ENCODE measurements around the gene FNDC3B.

FNDC3B gene

DNA sequence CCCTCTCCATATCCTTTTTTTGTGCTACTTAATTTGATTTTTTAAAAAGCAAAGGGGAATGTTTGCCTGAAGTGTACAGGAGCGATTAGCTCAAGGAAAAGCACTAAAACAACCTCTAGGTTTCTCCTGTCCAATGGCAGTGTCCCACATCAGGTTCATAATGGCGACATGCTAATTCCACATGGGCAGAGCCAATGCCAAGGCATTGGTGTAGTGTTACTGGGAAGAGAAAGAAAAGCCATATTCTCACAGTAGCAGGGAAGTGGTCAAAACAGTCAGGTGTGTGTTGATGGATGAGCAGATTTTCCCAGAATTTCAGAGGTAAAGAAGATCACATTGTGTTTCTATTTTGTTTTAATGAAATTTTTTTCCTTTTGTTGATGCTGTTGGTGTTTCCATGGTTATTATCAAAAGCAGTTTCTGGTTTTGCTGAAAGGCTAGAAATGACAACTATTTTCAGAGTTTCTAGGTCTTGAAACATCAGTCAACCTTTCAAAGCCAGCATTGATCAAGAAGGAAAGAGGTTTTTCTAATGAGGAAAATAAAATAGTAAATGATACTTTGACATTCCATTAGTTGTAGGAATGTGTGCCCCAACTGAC is 65.2 kb downstream of the FNDC3B start:
- Histone ChIP-seq H3K36me3 (ENCODE audit: insufficient read depth, low read length) (peaks cover 5% of the 10 kb centered on the region; the same call in 1 of the 2 replicates), H2AFZ (ENCODE audit: low read length, unreplicated experiment) (no peak overlapping the region), H3K4me1 (ENCODE audit: control insufficient read depth, insufficient read depth, low read length, unreplicated experiment) (peaks cover 47% of the 10 kb centered on the region), H3K27me3 (ENCODE audit: insufficient read depth, low read length) (no peaks in the 10 kb centered on the region), H3K4me3 (ENCODE audit: low read depth, low read length) (no peak overlapping the region), H3K79me2 (ENCODE audit: control insufficient read depth, insufficient read depth, low read length, unreplicated experiment) (peaks cover 97% of the 10 kb centered on the region), H3K27ac (ENCODE audit: low read depth, low read length) (peak overlapping the region; percentile 76)

DNA sequence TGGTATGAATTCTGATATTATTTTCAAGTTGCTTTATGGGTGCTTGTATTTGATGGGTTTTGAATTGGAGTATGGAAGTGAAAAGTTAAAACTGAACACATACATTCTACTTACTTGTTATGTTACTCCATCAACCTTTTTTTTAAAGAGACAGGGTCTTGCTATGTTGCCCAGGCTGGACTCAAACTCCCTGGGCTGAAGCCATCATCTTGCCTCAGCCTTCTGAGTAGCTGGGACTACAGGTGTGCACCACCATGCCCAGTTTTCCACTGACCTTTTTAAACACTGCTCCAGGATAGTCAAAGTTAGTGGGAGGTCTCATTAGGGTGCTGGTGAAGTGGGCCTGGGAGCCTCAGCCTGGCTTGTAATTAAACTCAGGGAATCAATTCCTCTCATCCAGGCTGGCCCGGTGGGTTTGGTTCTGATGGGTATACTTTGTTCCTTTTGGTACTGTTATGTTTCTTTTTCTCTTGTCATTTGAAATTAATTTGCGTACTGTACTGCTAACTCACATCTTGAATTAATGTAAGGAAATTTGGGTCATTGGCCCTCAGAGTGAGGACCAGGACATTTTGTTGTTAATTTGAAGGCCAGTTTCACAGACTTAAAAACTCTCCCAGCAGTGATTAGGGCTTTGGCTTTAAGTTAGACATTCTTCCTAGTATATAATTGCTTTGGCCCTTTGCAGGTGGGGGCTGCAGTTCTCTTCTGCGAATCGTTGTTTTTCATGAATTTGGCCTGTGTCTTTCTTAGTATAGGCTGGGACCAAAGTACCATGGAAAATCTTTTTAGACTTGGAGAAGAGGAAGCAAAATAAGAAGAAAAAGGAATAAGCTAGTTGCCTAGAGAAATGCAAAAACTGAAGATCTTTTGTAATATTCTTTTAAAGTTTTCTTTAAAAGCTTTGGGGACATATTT is 66.9 kb downstream of the FNDC3B start:
- no peak overlapping the region for H3K4me3 ChIP-seq (ENCODE audit: low read depth, low read length)
- H3K79me2 ChIP-seq (ENCODE audit: control insufficient read depth, insufficient read depth, low read length, unreplicated experiment), result peaks cover 96% of the 10 kb centered on the region
- peaks cover 5% of the 10 kb centered on the region; the same call in 1 of the 2 replicates for H3K36me3 ChIP-seq (ENCODE audit: insufficient read depth, low read length)
- peaks cover 44% of the 10 kb centered on the region for H3K4me1 ChIP-seq (ENCODE audit: control insufficient read depth, insufficient read depth, low read length, unreplicated experiment)
- no peak overlapping the region for H3K27ac ChIP-seq (ENCODE audit: low read depth, low read length)
- H2AFZ ChIP-seq (ENCODE audit: low read length, unreplicated experiment), result no peak overlapping the region
- H3K27me3 ChIP-seq (ENCODE audit: insufficient read depth, low read length), result no peaks in the 10 kb centered on the region

DNA sequence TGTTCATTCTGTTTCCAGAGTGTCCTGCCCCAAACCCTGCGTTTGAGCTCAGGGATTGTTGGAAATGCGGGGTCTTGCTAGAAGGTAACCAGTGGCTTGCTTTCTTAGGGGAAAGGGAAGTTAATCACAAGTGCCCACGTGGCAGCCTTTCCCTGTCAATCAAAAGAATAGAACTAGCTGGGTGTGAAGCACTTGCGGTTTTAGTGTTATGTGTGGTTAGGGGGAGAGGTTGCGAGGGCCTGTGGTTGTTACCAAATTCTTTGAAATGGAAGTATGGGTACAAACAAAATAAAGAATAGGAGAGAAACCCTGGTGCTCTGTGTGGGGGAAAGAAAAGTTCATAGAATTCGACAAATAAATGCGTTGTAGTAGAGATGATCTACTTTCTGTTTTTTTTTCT is 67.6 kb downstream of the FNDC3B start:
- no peak overlapping the region for H2AFZ ChIP-seq (ENCODE audit: low read length, unreplicated experiment)
- no peak overlapping the region for H3K4me3 ChIP-seq (ENCODE audit: low read depth, low read length)
- peaks cover 5% of the 10 kb centered on the region; the same call in 1 of the 2 replicates for H3K36me3 ChIP-seq (ENCODE audit: insufficient read depth, low read length)
- no peak overlapping the region for H3K27ac ChIP-seq (ENCODE audit: low read depth, low read length)
- H3K79me2 ChIP-seq (ENCODE audit: control insufficient read depth, insufficient read depth, low read length, unreplicated experiment), result peaks cover 96% of the 10 kb centered on the region
- peaks cover 39% of the 10 kb centered on the region for H3K4me1 ChIP-seq (ENCODE audit: control insufficient read depth, insufficient read depth, low read length, unreplicated experiment)
- no peaks in the 10 kb centered on the region for H3K27me3 ChIP-seq (ENCODE audit: insufficient read depth, low read length)

DNA sequence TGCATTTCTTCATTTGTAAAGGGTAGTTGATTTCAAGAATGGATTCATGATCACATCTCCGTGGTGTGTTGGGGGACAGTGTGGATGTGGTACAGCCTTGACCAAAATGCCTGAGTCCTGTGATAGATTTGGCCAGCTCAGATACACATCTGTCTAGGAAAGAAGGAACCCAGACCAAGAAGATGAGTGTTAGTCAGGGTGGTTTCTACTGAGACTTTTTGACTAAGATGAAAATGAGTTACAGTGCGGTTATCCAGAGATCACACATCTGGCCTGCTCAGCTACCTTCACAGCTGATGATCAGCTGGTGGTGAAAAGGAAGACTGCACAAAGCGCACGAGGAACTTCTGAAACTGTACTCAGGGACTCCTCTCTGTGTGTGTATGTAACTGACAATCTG is 68.0 kb downstream of the FNDC3B start:
- H3K36me3 ChIP-seq (ENCODE audit: insufficient read depth, low read length), result peaks cover 8% of the 10 kb centered on the region
- H3K4me3 ChIP-seq (ENCODE audit: low read depth, low read length), result no peak overlapping the region
- peaks cover 96% of the 10 kb centered on the region for H3K79me2 ChIP-seq (ENCODE audit: control insufficient read depth, insufficient read depth, low read length, unreplicated experiment)
- H3K27ac ChIP-seq (ENCODE audit: low read depth, low read length), result no peak overlapping the region; the same call in 1 of the 2 replicates
- H3K27me3 ChIP-seq (ENCODE audit: insufficient read depth, low read length), result no peaks in the 10 kb centered on the region
- H3K4me1 ChIP-seq (ENCODE audit: control insufficient read depth, insufficient read depth, low read length, unreplicated experiment), result peaks cover 35% of the 10 kb centered on the region
- no peak overlapping the region for H2AFZ ChIP-seq (ENCODE audit: low read length, unreplicated experiment)

DNA sequence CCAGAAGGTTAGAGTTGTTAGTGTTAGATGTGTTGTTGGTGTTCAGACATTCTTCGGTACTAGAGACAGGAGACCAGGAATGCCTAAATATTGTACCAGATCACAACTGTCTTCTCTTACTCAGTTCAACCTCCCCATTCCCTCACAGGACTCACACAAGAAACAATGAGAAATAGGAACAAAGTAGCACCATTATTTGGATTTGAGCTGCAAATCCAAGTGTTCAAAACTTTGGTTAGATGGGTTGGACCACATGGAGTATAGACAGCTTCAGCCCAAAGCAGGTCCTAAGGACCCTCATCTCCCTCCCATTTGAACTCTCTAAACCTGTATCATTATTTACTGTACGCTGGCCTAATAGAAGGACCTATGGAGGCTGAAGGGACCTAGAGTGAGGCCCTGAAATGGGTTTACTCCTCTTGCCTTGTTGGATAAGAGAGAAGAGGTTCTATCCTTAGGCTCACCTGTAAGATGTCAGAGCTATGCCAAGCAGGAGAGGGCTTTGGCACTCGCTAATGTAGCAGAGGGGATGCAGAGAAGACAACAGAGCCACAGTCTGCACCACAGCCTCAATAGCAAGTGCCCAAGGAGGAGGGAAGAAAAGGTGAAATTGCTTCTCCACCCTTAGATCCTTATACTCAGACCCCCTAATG is 70.9 kb downstream of the FNDC3B start:
- H3K79me2 ChIP-seq (ENCODE audit: control insufficient read depth, insufficient read depth, low read length, unreplicated experiment), result peaks cover 89% of the 10 kb centered on the region
- peaks cover 24% of the 10 kb centered on the region for H3K36me3 ChIP-seq (ENCODE audit: insufficient read depth, low read length)
- peaks cover 7% of the 10 kb centered on the region for H3K4me1 ChIP-seq (ENCODE audit: control insufficient read depth, insufficient read depth, low read length, unreplicated experiment)
- no peak overlapping the region for H3K27ac ChIP-seq (ENCODE audit: low read depth, low read length)
- H3K27me3 ChIP-seq (ENCODE audit: insufficient read depth, low read length), result no peaks in the 10 kb centered on the region
- no peak overlapping the region for H3K4me3 ChIP-seq (ENCODE audit: low read depth, low read length)
- no peak overlapping the region for H2AFZ ChIP-seq (ENCODE audit: low read length, unreplicated experiment)

DNA sequence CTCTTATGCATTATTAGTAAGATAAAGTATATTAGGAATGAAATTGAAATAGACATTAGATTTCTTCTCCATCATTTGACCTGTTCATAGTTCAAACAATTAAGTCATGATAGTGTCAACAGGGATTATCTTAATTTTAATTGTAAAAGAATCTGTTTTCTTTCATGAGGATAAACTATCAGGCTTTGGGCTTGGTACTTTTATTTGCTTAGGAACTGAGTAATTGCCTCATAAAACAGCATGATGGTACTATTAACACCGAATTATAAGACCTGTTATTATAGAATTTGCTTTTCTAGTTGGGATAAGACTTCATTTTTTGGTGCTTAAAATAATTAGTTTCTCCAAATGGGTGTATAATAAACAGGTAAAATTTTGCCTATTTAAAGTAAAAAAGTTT is 71.8 kb downstream of the FNDC3B start:
- no peak overlapping the region for H3K4me3 ChIP-seq (ENCODE audit: low read depth, low read length)
- H3K27ac ChIP-seq (ENCODE audit: low read depth, low read length), result no peak overlapping the region
- peaks cover 87% of the 10 kb centered on the region for H3K79me2 ChIP-seq (ENCODE audit: control insufficient read depth, insufficient read depth, low read length, unreplicated experiment)
- peaks cover 24% of the 10 kb centered on the region for H3K36me3 ChIP-seq (ENCODE audit: insufficient read depth, low read length)
- H3K27me3 ChIP-seq (ENCODE audit: insufficient read depth, low read length), result no peaks in the 10 kb centered on the region
- peaks cover 6% of the 10 kb centered on the region for H3K4me1 ChIP-seq (ENCODE audit: control insufficient read depth, insufficient read depth, low read length, unreplicated experiment)
- H2AFZ ChIP-seq (ENCODE audit: low read length, unreplicated experiment), result no peak overlapping the region

DNA sequence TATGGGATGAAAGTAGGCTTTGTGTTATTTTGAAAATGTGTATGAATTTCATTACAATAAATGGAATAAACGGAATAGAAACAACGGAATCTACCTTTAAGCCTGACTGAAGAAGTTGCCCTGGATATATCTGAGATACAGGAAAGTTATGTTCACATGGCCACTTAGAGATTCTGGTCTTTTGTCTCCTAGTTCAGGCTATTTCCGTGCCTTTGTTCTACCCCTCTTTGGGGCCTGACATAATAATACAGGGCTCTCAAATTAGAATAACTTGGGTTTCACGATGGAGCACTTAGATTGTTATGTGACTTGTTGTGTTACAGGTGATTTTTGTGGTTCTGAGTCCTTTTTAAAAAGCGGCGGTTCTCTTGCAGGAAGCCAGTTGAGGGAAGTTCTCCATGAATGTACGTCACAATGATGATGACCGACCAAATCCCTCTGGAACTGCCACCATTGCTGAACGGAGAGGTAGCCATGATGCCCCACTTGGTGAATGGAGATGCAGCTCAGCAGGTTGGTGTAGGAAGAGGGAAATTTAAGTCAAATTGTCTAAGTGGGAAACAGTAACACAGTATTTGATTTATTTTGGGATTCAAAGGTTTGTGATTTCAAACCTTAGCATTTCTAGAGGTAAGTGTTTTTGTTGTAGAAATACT is 72.8 kb downstream of the FNDC3B start:
- H2AFZ ChIP-seq (ENCODE audit: low read length, unreplicated experiment), result no peak overlapping the region
- peaks cover 24% of the 10 kb centered on the region for H3K36me3 ChIP-seq (ENCODE audit: insufficient read depth, low read length)
- H3K4me3 ChIP-seq (ENCODE audit: low read depth, low read length), result no peak overlapping the region
- H3K27me3 ChIP-seq (ENCODE audit: insufficient read depth, low read length), result no peaks in the 10 kb centered on the region
- H3K79me2 ChIP-seq (ENCODE audit: control insufficient read depth, insufficient read depth, low read length, unreplicated experiment), result peaks cover 78% of the 10 kb centered on the region
- peaks cover 5% of the 10 kb centered on the region for H3K4me1 ChIP-seq (ENCODE audit: control insufficient read depth, insufficient read depth, low read length, unreplicated experiment)
- H3K27ac ChIP-seq (ENCODE audit: low read depth, low read length), result no peak overlapping the region

DNA sequence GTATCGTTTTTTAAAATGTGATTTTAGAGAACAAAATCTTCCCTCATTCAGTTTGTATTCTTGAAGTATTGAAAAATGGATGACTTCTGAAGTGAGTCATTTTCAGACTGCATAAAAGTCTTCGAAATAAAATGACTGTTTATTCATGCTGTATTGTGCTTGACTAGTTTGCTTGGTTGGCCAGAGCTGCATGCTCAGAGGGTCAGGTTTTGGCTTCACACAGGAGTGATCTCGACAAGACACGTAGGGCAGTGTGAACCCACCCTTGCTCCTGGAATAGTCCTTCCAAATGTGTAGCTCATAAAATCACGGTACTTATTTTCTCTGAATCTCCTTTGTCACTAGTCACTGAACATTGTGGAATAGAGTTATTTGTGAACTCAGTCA is 73.3 kb downstream of the FNDC3B start:
- Histone ChIP-seq H3K4me1 (ENCODE audit: control insufficient read depth, insufficient read depth, low read length, unreplicated experiment) (no peaks in the 10 kb centered on the region), H3K36me3 (ENCODE audit: insufficient read depth, low read length) (peaks cover 23% of the 10 kb centered on the region), H2AFZ (ENCODE audit: low read length, unreplicated experiment) (no peak overlapping the region), H3K27ac (ENCODE audit: low read depth, low read length) (no peak overlapping the region), H3K27me3 (ENCODE audit: insufficient read depth, low read length) (no peaks in the 10 kb centered on the region), H3K4me3 (ENCODE audit: low read depth, low read length) (no peak overlapping the region), H3K79me2 (ENCODE audit: control insufficient read depth, insufficient read depth, low read length, unreplicated experiment) (peaks cover 73% of the 10 kb centered on the region)

DNA sequence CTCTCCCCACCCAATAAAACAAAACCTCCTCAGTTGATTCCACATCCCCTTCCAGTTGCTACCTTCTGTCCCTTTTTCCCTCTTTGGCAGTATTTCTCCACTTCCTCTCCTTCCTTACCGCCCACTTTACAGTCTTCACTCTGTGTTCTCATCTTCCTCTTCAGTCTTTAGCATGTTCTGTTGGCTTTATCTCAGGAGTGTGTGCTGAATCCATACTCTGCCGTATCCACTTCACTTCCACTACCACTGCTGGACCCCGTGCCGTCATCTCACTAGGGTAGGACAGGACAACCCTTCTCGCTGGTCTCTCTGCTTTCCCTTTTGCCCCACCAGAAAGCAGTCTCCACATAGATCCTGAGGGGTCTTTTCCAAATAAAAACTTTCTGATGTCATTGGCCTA is 74.3 kb downstream of the FNDC3B start:
- Histone ChIP-seq H3K4me1 (ENCODE audit: control insufficient read depth, insufficient read depth, low read length, unreplicated experiment) (no peaks in the 10 kb centered on the region), H3K27me3 (ENCODE audit: insufficient read depth, low read length) (no peaks in the 10 kb centered on the region), H3K27ac (ENCODE audit: low read depth, low read length) (no peak overlapping the region), H3K79me2 (ENCODE audit: control insufficient read depth, insufficient read depth, low read length, unreplicated experiment) (peaks cover 74% of the 10 kb centered on the region), H3K4me3 (ENCODE audit: low read depth, low read length) (no peak overlapping the region), H2AFZ (ENCODE audit: low read length, unreplicated experiment) (no peak overlapping the region), H3K36me3 (ENCODE audit: insufficient read depth, low read length) (peaks cover 32% of the 10 kb centered on the region)

DNA sequence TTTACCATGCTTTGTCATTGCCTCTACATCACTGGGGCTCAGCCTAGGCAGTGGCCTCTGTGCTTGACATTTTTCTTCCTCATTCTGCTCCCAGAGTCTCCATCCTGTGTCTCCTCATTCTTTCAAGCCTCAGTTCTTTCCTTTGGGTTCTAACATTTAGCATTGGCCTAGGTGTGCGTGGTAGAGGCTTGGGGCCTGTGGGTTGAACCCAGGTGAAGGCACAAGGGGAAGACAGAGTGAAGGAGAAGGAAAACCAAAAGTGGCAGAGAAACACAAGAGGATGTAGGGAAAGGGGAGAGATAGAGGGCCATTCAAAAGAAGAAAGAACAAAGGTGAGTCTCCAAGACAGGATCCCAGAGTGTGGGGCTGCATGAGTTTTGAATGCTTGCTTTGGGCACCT is 75.7 kb downstream of the FNDC3B start:
- H3K4me1 ChIP-seq (ENCODE audit: control insufficient read depth, insufficient read depth, low read length, unreplicated experiment), result no peaks in the 10 kb centered on the region
- H3K27me3 ChIP-seq (ENCODE audit: insufficient read depth, low read length), result no peaks in the 10 kb centered on the region
- peaks cover 71% of the 10 kb centered on the region for H3K79me2 ChIP-seq (ENCODE audit: control insufficient read depth, insufficient read depth, low read length, unreplicated experiment)
- H2AFZ ChIP-seq (ENCODE audit: low read length, unreplicated experiment), result no peak overlapping the region
- no peak overlapping the region for H3K4me3 ChIP-seq (ENCODE audit: low read depth, low read length)
- peaks cover 37% of the 10 kb centered on the region for H3K36me3 ChIP-seq (ENCODE audit: insufficient read depth, low read length)
- no peak overlapping the region for H3K27ac ChIP-seq (ENCODE audit: low read depth, low read length)
